HG03342 (cell line): ENCODE measurements around the gene PKNOX2.

Experiments used
- ATAC-seq: cut with Tn5 transposase; IDR thresholded peaks from one replicate; pipeline ENCODE4 v1.9.1; 2021; ENCODE audit warnings: mild to moderate bottlenecking, moderate library complexity; ENCODE audit not compliant: unreplicated experiment

Gene PKNOX2

DNA sequence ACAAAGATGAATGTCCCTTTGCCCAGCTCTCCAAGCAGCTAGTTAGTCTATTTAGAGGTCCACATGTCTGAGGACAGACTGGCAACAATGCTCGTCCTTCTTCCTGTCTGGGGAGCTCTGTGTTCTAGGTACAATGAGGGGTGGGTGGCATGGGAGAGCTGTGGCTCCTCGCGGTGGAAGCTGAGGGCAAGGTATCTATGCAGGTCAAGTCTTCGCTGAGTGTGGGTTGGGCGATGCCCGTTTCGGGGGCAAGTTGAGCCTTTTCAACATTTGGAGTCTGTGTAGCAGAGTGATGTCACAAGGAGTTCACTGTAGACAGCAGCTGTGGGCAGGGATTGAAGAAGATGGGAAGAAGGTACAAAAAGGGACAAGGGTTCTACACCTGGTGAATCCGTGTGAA lies 168.3 kb downstream of the PKNOX2 start:
- ATAC-seq = no peak

DNA sequence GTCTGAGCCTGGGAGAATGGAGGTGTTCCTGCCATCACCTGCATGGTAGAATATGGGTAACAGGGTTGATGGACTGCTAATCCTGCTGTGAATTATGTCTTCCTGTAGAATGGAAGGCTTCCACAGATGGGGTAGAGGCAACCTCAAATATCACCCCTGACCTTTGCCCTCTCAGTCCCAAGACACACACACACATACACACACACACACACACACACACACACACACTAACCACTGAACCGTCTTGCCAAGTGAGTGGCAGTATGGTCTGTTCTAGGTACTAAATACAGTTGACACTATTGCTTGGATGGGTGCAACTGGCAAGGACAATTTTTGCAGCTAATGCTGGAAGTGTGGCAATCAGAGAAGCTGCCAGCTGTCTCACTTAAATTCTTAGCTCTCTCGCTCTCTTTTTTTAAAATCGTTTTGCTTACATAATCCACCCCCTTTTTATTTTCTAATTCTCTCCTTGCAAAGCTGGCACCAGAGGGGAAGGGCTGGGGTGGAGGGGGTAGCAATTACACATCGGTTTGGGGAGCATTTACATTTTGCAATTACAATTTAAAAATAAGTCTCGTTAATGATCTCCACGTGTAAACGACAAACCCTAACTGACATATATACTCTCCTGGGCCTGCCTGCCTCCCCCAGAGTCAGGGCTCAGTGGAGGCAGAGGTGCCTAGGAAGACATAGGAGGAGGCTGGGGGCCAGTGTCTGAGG lies 169.0 kb downstream of the PKNOX2 start:
- no peak for ATAC-seq

DNA sequence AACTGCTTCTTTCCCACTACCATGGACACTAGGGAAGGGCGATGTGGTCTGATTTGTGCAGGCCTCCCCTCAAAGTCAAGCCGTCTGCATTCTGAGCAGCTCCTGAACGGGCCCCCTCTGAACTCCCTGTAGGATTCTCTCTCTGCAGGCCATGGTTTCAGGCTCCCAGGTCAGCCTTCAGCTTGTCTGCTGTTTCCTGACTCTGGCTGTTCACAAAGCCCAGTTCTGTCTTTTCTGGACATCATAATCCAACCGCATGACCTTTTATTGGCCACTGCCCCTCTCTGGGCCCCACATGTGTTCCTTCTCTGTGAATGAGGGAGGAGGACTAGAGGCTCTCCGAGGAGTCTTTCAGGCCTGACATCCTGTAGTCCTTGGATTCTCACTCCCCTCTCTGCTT lies 170.6 kb downstream of the PKNOX2 start:
- no peak for ATAC-seq

DNA sequence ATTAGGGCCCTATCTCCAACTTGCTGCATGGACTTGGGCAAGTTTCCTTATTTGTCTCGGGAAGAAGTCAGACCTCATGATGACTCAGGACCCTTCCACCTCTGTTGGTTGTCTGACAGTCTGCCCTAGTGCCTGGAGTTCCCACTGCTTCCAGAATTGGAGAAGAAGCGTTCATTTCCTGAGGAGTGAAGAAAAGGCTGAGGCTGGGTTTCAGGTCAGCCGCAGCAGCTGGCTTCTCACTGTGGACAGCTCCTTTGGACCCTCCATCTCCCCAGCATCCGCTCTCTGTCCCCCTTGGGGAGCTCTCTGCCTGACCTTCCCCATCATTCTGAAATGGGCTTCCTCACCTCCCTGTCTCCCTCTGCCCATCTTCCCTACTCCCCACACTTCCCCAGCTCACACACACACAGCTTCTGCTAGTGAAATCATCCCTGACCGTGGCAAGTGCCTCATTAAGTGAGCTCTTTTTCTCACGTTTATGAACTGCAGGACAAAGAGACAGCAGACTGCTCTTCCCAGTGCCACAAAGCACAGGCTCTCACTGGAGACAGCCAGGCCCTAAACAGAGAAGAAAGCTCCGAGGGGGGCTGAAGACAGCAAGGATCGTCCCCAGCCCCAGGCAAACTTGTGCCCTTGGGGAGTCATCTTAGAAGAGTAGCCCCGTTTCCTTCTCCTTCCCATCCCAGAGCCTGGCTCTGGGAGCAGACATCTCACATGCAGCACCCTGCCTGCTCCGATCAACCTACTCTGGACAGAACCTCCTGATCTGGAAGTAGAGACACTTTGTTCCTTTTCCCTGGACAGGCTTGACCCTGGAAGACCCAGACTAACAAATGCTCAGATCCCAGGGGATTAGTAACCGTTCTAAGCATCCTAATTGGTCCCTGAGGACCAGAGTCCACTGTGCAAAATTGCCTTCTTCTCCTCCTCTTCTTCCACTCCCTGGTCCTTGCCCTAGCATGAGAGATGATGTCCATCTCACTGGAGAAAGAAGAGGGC lies 173.6 kb downstream of the PKNOX2 start:
- ATAC-seq = no peak

DNA sequence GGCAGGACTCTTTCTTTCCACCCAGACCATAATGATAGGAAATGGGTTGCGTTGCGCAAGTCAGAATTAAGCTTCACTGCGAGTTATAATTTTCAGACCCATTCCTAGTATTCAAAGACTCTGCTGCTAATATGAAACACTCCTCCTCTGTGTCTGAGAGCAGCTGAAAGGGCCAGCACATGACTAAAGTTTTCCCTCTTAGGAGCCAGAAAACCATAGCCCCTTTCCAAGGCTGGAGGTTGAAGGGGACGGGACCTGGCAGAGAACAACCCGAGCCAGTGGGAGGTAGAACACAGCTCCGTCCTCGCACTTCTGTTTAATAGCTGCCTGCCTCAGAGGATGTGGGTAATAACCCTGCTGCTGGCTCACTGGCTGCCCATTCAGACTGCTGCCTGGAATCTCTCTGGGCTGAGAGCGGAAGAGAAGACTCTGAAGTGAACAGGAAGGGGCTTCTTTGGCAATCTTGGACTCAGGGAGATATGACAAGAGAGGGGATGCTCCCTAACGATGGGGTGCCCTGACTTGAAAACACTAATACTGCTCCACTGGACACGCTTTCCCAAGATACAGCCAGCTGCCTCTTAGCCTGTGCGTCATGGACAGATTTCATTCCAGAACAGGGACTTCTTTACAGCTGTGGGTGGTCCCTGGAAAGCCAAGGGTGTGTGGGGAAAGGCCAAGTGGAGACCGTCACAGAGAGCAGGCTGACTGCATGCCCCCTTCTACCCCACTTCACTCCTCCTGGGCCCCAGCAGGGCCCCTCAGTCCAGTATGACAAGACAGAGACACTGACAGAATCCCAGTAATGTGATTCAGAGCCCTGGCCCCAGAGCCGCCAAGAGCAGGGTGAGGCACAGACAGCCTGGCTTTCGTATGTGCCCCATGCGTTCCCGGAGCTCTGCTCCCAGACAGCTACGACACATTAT lies 174.6 kb downstream of the PKNOX2 start:
- ATAC-seq = no peak

DNA sequence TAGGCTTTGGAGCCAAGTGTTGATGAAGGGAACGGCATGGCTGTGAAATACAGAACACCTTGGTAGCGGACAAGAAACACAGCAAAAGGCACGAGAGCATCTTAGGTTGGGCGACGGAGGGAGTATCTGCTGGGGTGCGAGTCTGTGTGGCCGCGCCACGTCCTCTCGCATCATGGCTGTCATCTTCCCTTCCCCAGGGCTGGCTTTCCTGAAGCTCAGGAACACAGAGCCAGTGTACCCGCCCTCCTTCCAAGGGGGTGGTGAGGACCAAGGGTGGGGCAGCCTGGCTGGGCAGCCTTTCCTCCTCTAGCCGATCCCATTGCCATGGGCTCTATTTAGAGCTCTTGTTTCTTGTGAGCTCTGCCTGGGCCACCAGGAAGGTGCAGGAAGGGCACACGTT lies 177.1 kb downstream of the PKNOX2 start:
- ATAC-seq = no peak

DNA sequence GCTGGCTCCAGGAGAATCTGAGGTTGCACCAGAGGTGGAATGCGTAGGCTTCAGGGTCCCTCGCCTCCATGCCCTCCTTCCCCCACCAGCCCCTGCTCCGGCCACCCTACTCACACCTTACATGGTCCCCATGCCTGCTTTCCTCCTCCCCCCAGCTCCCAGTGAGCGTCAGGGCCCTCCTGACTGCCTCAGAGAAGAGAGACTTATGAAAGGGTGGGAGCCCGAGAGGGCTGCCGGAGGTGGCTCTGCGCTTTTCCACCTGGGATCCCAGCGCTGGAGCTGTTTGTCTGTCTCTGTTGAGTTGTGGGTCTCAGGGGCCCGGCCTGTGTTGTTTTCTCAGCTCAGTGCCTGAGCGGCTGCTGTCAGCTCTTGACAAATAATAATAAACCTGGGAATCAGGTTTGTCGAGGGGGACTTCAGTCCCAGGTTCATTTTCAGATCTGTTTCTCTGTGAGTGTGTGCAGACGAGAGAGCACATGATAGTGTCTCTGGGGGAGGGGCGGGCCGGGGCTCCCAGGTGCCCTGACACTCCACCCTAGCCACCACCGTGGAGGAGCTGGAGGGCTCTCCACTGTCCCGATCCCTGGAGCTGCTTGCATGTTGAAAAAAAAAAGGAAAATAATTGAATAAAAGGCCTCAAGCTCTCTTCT lies 177.9 kb downstream of the PKNOX2 start:
- no peak for ATAC-seq

DNA sequence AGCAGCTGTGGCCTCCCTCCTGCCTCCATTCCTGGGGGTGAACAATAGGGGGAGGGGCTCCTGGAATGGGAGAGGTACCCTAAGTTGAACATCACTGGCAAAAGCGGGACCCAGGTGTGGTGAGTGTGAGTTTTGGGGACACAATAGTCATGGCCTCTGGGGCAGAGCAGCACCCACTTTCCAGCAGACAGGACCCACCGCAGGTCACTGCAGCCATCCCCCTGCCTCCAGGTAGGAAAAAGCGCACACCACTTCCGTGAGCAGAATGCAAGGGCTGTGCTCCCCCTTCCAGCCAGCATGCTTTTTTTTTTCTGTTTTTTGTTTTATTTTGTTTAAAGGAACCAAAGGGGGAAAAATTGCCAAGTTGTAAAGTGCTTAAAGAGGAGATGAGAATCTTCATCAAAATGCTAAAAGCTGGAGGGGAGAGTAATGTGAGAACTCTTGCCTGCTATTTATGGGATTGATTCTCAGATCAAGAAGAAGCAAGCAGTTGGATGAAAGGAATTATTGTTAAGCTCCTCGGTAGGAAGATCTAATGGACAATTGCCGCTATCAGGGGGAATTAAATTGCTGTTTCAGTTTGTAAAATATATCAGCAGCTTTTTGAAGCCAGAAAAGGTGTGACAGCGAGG lies 178.7 kb downstream of the PKNOX2 start:
- no peak for ATAC-seq

DNA sequence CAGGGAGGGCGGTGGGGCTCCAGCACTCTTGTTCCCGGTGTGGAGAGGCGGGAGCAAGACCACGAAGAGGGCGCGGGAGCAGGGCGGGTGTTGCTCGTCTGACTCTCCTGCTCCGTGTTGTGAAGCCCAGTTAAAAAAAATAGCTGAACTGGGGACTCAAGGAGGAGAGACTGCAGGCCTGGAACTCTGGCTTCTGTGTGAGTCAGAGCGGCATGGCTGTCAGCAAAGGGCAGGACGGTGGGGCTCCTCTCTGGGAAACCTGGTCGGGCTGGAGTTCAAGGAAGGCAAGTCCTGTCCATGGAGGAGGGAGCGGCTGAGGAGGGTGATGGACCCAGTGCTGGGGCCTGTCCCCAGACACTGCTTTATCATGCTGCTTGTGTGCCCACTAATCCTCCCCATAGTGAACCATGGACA lies 179.2 kb downstream of the PKNOX2 start:
- ATAC-seq = no peak

DNA sequence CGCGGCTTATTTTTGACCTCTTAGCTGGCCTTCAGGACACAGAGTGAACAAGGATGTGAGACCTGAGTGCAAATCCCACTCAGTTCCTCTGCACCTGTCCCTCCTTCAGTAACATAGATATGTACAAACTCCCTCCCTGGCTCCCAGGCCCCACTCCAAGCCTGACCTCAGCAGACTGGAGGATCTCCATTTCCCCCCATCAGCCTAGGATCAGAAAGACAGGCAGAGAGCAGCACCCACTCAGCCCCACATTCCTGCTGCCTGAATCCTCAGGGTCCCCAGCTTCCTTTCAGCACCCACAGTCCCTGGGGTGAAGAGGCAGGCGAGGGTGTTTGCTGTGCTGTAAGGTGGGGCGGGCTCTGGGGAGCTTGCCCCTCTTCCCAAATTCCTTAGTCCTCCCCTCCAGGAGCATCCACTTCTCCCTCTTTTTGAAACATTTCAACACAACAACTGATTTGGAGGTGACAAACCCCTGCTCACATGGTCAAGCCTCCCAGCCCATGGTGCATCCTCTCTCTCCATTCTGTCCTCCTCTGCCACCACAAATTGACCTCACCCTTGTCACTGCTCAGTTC lies 180.4 kb downstream of the PKNOX2 start:
- no peak for ATAC-seq

DNA sequence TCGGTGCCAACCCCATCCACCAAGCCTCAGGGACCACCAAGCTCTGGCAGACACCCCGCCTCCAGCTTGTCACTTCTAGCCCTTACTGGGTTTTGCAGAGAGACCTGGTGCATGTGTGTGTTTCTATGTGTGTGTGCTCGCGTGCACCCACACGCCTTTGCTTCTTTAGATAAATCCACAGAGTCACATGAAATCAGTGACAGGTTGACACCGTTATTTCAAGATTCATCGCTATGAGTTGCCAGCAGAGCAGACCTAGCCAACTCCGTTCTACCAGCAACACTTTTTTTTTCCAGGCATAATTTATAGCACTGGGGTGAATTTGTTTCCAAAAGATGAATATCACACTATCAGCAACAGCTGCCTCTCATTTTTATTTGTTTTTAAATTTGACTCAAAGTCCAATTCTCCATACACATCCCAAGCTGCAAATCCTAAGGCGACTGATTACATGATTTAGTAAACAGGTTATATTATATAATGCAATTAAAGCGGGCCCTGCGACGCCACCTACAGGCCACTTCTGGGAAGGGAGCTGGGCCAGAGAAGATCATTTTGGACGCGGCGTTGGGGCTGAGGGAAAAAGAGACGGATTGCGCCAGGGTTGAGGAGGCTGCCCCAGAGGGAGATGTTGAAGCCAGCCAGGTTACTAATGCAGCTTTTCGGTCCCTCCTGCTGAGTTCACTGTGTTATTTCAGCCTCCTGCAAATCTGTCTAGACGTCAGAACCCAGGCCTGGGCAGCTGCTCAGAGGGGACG lies 181.0 kb downstream of the PKNOX2 start:
- no peak for ATAC-seq

DNA sequence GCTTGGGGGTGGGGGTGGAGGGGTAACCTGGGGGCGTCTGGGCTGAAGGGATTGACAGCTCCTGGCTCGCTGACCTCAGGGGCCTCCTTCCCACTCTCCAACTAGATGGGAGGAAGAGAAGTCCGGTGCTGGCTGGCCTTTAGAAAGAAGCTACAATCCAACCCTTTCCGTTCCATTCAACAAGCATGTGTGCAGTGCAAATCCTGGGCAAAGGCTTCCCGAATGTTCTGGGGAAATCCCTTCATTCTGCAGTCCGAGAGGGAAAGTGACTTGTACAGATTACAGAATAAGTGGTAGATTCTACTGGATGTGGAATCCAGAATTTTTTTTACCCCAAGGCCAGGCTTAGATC lies 181.6 kb downstream of the PKNOX2 start:
- ATAC-seq = no peak

DNA sequence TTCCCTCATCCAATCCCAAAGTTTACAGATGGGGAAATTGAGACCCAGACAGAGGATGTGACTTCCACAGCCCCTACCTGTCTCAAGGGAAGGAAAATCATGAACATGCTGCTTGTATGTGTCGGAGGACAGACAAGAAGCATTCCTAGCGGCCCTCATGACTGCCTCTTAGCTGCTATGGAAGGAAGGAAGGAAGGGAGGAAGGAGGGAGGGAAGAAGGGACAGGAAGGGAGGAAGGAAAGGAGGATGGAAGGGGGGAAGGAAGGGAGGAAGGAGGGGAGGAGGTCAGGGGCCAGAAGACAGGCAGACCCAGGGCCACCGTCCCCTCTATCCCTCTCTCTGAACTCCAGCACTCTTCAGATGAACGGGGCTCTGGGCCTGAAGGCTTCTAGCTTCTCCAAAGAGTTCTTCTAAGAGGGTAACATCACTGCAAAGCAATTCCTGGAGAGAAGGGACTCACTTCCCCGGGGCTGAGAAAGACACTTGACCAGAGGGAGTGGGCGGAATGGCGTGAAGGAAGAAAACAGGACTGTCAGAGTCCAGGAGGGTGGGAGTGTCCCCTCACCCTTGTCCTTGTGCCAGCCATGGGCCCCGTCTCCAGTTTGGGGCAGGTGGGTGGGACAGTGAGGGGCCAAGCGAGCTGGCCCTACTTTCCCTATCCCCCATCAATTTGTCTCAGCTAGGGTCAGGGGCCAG lies 182.2 kb downstream of the PKNOX2 start:
- ATAC-seq = no peak

DNA sequence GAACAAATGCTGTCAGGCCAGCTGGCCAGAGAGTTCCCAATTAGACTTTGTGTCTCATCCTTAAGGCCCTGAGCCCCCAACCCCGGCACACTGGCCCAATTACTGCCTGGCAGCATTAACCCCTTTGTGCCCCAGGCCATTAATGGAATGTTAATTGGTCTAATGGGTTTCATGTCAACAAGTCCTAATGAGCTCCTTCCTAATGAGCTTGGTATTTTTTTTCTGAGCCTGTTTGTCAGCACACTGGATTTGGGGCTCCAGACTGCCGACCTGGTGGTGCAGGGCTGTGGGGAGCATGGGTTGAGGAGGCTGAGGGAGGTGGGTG lies 182.7 kb downstream of the PKNOX2 start:
- no peak for ATAC-seq

DNA sequence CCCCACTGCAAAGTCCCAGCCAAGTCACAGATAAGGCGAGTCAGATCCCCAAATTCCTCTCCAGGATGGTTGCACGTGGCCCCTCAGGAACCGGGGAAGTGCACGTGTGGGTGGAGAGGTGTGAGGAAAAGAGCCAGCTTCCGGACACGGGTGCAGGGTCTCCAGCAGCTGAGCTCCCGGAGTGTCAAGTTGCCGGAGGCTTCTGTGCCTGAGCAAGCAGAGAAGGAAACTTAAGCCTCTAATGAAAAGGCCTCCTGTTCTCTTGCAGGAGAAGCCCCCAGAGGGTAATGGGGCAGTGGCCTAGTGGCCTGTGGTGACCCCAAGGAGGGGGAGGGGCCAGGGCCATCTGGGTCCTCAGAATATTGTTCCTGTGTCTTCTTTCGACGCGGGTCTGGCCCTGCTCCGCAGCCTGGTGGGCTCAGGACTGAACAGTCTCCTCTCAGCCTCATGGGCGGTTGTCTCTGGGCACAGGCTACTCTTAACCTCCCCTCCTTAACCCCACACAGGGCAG lies 183.6 kb downstream of the PKNOX2 start:
- ATAC-seq = no peak

DNA sequence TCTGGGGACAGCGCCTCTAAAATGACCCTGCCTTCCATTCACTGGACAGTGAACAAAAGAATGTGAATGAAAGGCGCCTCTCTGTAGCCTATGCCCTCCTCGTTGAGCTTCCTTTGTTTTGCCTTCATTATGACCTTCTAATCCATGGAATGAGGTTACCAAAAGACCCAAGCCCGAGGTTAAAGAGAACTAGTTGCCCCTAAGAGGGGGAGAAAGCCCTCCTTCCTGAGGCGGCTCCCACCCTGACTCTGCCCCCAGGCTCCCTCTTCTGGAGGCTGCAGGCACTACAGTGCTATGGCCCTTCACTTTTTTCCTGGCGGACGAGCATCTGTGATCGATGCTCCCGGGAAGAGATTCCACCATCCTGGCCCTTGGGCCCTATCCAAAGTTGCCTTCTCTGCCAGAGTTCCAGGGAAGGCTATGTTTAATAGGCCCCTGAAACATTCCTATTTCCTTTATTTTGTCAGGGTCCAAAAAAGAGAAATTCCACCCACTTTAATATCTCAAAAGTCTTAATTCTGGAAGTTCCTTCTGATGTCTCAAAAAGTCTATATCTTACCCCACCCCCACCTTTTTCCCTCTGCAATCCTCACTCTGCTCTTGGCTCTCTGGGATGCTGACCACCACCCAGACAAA lies 184.2 kb downstream of the PKNOX2 start:
- ATAC-seq = peak; percentile 65

DNA sequence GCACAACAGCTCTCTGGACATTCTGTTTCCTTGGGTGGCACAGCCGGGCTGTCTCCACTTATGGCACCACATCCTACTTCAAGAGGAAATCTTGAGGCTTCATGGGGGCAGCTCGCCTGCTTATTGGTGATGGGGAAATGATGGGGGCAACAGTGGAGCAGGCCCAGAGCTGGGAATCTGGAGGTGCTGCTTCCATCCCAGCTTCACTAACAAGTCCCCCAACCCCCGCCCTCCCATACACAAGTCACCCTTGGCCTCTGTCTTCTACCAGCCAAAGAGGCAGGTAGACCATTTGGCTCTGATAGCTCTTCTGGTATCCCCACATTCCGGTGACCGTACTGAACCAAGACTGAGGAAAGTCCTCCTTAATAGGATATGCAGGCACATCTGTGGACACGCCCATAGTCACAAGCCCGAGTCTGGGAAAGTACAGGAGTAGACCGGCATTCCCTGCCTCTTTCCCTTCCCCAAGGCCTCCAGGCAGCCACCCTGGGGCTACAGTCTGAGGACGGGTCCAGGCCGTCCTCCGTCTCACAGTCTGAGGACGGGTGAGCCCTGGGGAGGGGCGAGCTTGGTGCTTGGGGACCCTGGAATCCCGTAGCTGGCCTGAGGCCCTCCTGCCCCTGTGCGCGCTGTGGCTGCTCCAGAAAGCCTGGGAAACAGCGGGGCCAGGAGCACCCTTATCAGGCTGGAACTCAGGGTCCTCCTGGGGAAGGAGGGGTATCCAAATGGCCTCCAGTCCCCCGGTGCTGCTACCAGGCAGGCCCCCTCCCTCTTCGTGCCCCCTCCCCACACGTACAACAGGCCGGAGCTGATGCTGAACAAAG lies 185.9 kb downstream of the PKNOX2 start:
- ATAC-seq = no peak
